Stimulated activated CD8-positive, alpha-beta memory T cell treated with anti-CD3 and anti-CD28 coated beads, Interleukin-2, amount 100 ng/mL, for 1 hour (primary cell): ENCODE results near the gene NUP214.
"Not testable (repeated sequence)": the region's sequence is repeated elsewhere in the genome, so short reads cannot be mapped to it uniquely, and the experiment has no call there.

Experiments used
- DNase-seq, 2 donors: peaks; one replicate each; pipeline ENCODE4 v3.0.0-alpha.2; 2020; ENCODE audit warnings: low read depth in 2 of 2

NUP214 gene

GRCh38 chr9:131233995-131234394, 108.6 kb downstream of the NUP214 start:
- no peak for DNase-seq

DNA sequence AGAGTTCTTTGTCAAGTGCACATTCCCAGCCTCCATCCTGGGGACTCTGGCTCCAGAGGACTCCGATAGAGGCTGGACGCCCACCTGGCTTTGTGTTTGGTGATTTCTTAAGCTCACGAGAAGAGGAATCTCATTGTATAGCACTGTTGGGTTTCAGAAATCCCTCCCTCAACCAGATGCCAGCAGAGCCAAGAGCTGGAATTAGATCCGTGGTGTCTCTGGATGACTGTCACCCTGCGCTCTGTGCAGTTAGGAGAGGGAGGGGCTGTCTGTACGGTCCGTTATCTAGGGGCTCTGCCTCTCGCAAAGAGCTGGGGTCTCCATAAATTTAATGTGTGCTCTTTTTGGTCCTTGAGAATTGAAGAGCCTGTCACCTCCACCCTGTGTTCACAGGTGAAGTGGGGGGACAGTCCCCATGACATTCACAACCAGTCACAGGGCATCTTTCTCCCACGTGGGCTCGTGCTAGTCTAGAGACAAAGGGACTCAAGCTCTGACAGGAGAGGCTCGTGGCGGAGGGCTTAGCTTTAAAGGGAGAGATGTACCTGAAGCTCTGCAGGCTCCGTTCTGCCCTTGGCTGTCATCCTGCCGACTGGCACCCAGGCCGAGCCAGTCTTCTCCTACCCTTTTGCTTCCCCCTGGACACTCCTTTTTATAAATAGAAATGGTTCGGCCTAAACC, 109.6 kb downstream of the NUP214 start:
- DNase-seq, result no peak

DNA sequence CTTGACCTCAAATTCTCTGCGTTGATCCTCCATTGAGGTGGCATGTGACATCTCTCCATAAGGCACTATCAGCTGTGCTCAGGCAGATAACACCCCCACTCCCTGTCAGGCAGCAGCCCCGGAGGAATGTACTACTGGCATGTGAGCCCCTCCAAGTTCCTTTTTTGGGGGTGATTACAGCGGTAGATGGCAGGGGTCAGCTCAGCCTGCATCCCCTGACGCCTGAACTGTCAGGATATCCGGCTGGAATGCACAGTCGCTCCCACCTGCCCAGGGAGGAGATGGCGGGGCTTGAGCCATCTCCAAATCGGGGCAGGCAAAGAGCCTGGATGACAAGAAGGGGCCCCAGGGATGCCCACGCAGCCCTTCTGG, 110.1 kb downstream of the NUP214 start:
- no peak for DNase-seq

- no peak for DNase-seq
Observed at GRCh38 chr9:131236161-131236560, 110.8 kb downstream of the NUP214 start.

GRCh38 chr9:131236761-131237160, 111.4 kb downstream of the NUP214 start:
- no peak for DNase-seq

DNA sequence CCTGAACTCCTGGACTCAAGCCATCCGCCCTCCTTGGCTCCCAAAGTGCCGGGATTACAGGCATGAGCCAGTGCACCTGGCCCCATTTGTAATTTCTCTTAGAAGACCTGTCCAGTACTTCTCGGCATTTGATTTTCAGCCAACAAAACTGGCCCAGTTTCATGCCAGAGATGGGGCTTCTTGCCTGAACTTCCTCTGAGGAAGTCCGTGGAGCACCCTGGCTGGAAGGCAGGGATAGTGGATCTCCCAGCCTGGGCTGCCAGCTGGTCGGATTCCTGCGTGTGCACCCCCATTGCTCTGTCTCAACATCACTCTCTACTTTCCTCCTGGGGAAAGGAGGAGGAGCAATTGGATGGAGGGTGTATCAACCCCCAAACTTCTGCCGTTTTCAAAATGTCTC, 111.9 kb downstream of the NUP214 start:
- DNase-seq, result no peak

DNA sequence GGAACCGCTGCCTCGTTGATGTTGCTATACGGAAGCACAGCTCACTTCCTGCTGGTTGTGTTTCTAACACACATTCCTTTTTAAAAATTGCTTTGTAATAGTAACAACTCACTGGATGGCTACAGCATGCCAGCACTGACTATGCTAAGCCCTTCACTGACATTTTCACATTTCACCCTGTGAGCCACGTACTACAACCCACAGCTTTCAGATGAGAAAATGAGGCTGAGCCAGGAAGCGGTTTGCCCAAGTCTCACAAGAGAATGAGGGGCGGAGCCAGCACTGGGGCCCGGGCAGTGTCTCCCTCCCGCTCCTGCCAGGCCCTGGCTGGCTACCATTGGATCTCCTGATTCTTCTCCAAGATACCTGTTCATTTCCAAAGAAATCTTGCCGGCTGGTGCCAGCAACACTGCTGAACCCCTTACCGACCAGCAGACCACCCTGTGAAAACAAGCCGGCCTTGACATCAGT, 112.6 kb downstream of the NUP214 start:
- peak; percentile 68 to 75 for DNase-seq

- DNase-seq, result no peak
Observed at GRCh38 chr9:131238402-131239021, 113.1 kb downstream of the NUP214 start.

- no peak for DNase-seq
Observed at GRCh38 chr9:131239161-131239975, 114.0 kb downstream of the NUP214 start.

GRCh38 chr9:131240047-131240921, 114.9 kb downstream of the NUP214 start:
- DNase-seq, result no peak

GRCh38 chr9:131244331-131244730, 118.9 kb downstream of the NUP214 start:
- not testable (repeated sequence) for DNase-seq

DNA sequence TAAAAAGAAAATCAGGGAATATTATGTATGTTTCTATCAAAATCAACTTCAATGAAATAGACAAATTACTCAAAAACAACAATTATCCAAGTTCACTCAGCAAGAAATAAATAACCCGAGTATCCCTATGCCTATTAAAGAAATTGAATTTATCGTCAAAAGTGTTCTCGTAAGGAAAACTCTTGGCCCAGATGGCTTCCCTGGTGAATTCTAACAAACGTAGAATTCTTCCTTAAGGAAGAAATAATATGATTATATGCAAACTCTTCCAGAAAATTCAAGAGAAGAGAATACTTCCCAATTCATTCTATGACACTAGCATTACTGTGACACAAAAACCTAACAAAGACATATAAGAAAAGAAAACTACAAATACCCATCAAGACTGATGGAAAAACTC, 121.2 kb downstream of the NUP214 start:
- no peak for DNase-seq

GRCh38 chr9:131252120-131252519, 126.7 kb downstream of the NUP214 start:
- no peak for DNase-seq

- DNase-seq, result no peak
Observed at GRCh38 chr9:131253891-131254491, 128.6 kb downstream of the NUP214 start.

DNA sequence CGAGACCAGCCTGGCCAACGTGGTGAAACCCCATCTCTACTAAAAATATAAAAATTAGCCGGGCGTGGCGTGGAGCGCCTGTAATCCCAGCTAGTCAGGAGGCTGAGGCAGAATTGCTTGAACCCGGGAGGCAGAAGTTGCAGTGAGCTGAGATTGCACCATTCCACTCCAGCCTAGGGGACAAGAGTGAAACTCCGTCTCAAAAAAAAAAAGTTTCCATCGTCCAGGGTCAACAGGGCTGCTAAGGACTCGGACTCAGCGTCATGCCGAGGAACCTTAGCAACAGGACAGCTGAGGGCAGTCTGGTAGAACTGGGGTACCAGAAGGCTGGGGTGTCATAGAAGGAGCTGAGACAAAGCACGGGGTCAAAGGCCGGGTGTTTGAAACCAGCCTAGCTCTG, 129.2 kb downstream of the NUP214 start:
- DNase-seq, result no peak

GRCh38 chr9:131255676-131256197, 130.4 kb downstream of the NUP214 start:
- DNase-seq, result no peak

GRCh38 chr9:131257266-131258025, 132.1 kb downstream of the NUP214 start:
- DNase-seq, result no peak

GRCh38 chr9:131258186-131258585, 132.8 kb downstream of the NUP214 start:
- no peak for DNase-seq

GRCh38 chr9:131258698-131259431, 133.5 kb downstream of the NUP214 start:
- no peak for DNase-seq
